ENCODE data around the gene CLIC4.
A peak's percentile ranks its signal among the peaks of the same experiment; 100 is the strongest.
"Not testable (repeated sequence)": the region's sequence is repeated elsewhere in the genome, so short reads cannot be mapped to it uniquely, and the experiment has no call there.

Gene CLIC4

DNA sequence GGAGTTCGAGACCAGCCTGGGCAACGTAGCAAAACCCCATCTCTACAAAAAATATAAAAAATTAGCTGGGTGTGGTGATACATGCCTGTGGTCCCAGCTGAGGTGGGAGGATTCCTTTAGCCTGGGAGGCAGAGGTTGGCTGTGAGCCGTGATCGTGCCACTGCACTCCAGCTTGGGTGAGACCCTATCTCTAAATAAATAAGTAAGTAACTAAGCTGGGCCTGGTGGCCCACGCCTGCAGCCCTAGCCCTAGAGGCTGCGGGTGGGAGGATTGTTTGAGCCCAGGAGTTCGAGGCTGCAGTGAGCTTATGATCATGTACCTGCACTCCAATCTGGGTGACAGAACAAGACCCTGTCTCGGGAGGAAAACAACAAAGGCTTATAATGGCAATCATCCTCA, 4.6 kb downstream of the CLIC4 start:
- H3K79me2 ChIP-seq (ENCODE audit: control insufficient read depth, insufficient read depth, low read length, unreplicated experiment): peaks cover 91% of the 10 kb centered on the region
- no peak overlapping the region for H3K27ac ChIP-seq (ENCODE audit: low read depth, low read length)
- peaks cover 3% of the 10 kb centered on the region; the same call in 1 of the 2 replicates for H3K36me3 ChIP-seq (ENCODE audit: insufficient read depth, low read length)
- H3K4me3 ChIP-seq (ENCODE audit: low read depth, low read length): no peak overlapping the region
- no peak overlapping the region for H2AFZ ChIP-seq (ENCODE audit: low read length, unreplicated experiment)
- H3K4me1 ChIP-seq (ENCODE audit: control insufficient read depth, insufficient read depth, low read length, unreplicated experiment): peaks cover 53% of the 10 kb centered on the region
- H3K27me3 ChIP-seq (ENCODE audit: insufficient read depth, low read length): no peaks in the 10 kb centered on the region

DNA sequence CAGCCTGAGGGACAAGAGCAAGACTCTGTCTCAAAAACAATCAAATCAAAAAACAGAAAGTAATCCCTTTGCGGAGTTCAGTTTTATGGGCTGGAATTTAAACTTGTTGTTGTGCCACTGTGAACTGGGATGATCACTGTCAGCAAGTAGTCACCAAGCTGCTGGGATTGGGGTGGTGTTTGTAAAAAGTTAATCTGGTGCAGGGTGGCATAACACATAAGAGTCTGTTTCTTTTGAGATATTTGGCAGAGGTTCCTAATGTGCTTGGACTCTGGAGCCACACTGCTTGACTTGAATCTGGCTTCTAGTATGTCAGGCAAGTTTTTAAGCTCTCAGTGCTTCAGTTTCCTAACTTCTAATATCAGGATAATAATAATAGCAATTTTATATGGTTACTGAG, 6.6 kb downstream of the CLIC4 start:
- H3K4me3 ChIP-seq (ENCODE audit: low read depth, low read length): no peak overlapping the region
- no peaks in the 10 kb centered on the region for H3K27me3 ChIP-seq (ENCODE audit: insufficient read depth, low read length)
- peaks cover 2% of the 10 kb centered on the region; the same call in 1 of the 2 replicates for H3K36me3 ChIP-seq (ENCODE audit: insufficient read depth, low read length)
- no peak overlapping the region for H2AFZ ChIP-seq (ENCODE audit: low read length, unreplicated experiment)
- peaks cover 87% of the 10 kb centered on the region for H3K79me2 ChIP-seq (ENCODE audit: control insufficient read depth, insufficient read depth, low read length, unreplicated experiment)
- H3K4me1 ChIP-seq (ENCODE audit: control insufficient read depth, insufficient read depth, low read length, unreplicated experiment): peaks cover 53% of the 10 kb centered on the region
- no peak overlapping the region for H3K27ac ChIP-seq (ENCODE audit: low read depth, low read length)

DNA sequence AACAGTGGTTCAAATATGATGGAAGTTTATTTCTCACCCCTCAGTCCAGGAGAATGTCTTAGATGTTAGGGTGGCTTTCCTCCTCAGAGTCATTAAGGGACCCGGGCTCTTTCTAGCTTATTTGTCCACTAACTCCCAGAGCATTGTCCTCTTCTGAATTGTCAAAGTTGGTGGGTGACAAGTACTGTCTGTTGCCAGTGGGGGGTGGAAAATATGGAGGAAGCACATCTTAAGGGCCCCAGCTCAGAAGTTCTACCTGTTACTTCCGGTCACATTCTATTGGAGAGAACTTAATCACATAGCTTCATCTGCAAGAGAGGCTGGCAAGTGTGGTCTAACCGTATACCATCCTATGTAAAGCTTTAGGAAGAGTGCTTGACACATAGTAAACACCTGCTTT, 7.1 kb downstream of the CLIC4 start:
- H3K27me3 ChIP-seq (ENCODE audit: insufficient read depth, low read length): no peaks in the 10 kb centered on the region
- H3K79me2 ChIP-seq (ENCODE audit: control insufficient read depth, insufficient read depth, low read length, unreplicated experiment): peaks cover 88% of the 10 kb centered on the region
- H2AFZ ChIP-seq (ENCODE audit: low read length, unreplicated experiment): no peak overlapping the region
- peaks cover 53% of the 10 kb centered on the region for H3K4me1 ChIP-seq (ENCODE audit: control insufficient read depth, insufficient read depth, low read length, unreplicated experiment)
- no peak overlapping the region for H3K27ac ChIP-seq (ENCODE audit: low read depth, low read length)
- H3K4me3 ChIP-seq (ENCODE audit: low read depth, low read length): no peak overlapping the region
- H3K36me3 ChIP-seq (ENCODE audit: insufficient read depth, low read length): no peaks in the 10 kb centered on the region; the same call in 1 of the 2 replicates

DNA sequence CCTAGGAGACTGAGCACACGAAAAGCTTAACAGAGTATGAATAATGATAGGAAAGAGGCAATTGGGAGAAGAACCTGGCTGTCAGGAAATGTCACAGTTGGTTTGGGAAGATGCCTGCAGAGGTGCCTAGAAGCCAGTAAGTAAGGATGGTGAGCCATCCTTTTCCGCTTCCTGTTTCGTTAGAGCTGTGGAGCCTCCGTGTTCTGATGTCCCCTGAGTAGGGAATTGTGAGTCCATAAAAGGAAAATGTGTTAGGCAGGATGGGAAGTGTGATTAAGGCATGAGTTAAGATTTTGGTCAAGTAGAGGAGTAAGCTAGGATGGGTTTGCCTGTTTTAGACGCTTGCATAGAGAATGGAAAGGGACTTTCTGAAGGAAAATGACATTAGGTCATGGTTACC, 9.0 kb downstream of the CLIC4 start:
- Histone ChIP-seq H2AFZ (ENCODE audit: low read length, unreplicated experiment) (no peak overlapping the region), H3K36me3 (ENCODE audit: insufficient read depth, low read length) (no peaks in the 10 kb centered on the region; the same call in 1 of the 2 replicates), H3K79me2 (ENCODE audit: control insufficient read depth, insufficient read depth, low read length, unreplicated experiment) (peaks cover 88% of the 10 kb centered on the region), H3K4me1 (ENCODE audit: control insufficient read depth, insufficient read depth, low read length, unreplicated experiment) (peaks cover 48% of the 10 kb centered on the region), H3K27me3 (ENCODE audit: insufficient read depth, low read length) (no peaks in the 10 kb centered on the region), H3K27ac (ENCODE audit: low read depth, low read length) (peak overlapping the region; percentile 40), H3K4me3 (ENCODE audit: low read depth, low read length) (peak overlapping the region; percentile 5; the same call in 1 of the 2 replicates)

DNA sequence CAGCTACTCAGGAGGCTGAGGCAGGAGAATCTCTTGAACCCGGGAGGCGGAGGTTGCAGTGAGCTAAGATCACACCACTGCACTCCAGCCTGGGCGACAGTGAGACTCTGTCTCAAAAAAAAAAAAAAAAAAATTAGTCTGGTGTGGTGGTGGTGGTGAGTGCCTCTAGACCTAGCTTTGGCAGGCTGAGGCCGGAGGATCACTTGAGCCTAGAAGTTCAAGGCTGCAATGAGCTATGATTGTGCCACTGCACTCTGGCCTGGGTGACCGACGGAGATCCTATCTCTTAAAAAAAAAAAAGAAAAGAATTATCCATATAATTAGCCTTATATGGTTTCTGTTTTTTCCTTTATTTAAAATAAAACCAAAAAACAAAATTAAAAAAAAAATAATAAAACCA, 10.1 kb downstream of the CLIC4 start:
- peaks cover 42% of the 10 kb centered on the region for H3K4me1 ChIP-seq (ENCODE audit: control insufficient read depth, insufficient read depth, low read length, unreplicated experiment)

DNA sequence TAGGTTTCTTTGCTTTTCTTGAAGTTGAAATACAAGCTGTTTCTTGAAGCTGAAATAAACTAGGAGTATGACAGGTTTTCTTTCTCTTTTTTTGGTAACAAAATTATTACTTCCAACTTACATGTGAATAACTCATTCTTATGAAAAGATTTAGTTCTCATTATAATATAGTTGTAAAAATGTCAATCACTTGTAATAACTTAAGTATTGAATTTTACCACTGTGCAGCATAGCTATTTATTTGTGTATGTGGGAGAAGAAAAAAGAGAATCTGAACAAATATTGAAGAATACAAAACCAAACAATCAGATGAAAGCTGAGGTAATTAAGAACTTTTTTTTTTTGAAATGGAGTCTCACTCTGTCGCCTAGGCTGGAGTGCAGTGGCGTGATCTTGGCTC, 11.1 kb downstream of the CLIC4 start:
- peaks cover 88% of the 10 kb centered on the region for H3K79me2 ChIP-seq (ENCODE audit: control insufficient read depth, insufficient read depth, low read length, unreplicated experiment)

More for the DNA sequence above, 10.1 kb downstream of the CLIC4 start:
- not testable (repeated sequence) for H3K27ac ChIP-seq (ENCODE audit: low read depth, low read length); H3K27me3 ChIP-seq (ENCODE audit: insufficient read depth, low read length); H2AFZ ChIP-seq (ENCODE audit: low read length, unreplicated experiment); H3K4me3 ChIP-seq (ENCODE audit: low read depth, low read length); H3K36me3 ChIP-seq (ENCODE audit: insufficient read depth, low read length)
- H3K79me2 ChIP-seq (ENCODE audit: control insufficient read depth, insufficient read depth, low read length, unreplicated experiment): peaks cover 88% of the 10 kb centered on the region

DNA sequence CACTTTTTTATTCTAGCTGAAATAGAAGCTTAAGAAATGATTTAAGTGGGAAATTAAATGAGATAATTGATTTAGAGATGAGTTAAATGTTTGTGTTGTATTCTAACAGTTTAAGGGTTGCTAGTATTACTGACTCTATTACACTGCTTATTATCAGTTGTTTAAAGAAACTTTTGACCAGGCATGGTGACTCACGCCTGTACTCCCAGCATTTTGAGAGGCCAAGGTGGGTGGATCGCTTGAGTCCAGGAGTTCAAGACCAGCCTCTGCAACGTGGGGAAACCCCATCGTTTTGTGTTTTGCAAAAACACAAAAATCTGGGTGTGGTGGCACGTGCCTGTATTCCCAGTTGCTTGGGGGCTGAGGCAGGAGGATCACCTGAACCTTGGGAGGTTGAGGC, 14.2 kb downstream of the CLIC4 start:
- H3K4me1 ChIP-seq (ENCODE audit: control insufficient read depth, insufficient read depth, low read length, unreplicated experiment): peaks cover 12% of the 10 kb centered on the region
- H3K36me3 ChIP-seq (ENCODE audit: insufficient read depth, low read length): no peaks in the 10 kb centered on the region; the same call in 1 of the 2 replicates
- H3K79me2 ChIP-seq (ENCODE audit: control insufficient read depth, insufficient read depth, low read length, unreplicated experiment): peaks cover 89% of the 10 kb centered on the region

More for the DNA sequence above, 11.1 kb downstream of the CLIC4 start:
- Histone ChIP-seq H3K27ac (ENCODE audit: low read depth, low read length) (no peak overlapping the region), H3K27me3 (ENCODE audit: insufficient read depth, low read length) (no peaks in the 10 kb centered on the region), H3K4me3 (ENCODE audit: low read depth, low read length) (no peak overlapping the region), H3K36me3 (ENCODE audit: insufficient read depth, low read length) (no peaks in the 10 kb centered on the region; the same call in 1 of the 2 replicates), H3K4me1 (ENCODE audit: control insufficient read depth, insufficient read depth, low read length, unreplicated experiment) (peaks cover 38% of the 10 kb centered on the region), H2AFZ (ENCODE audit: low read length, unreplicated experiment) (no peak overlapping the region)

DNA sequence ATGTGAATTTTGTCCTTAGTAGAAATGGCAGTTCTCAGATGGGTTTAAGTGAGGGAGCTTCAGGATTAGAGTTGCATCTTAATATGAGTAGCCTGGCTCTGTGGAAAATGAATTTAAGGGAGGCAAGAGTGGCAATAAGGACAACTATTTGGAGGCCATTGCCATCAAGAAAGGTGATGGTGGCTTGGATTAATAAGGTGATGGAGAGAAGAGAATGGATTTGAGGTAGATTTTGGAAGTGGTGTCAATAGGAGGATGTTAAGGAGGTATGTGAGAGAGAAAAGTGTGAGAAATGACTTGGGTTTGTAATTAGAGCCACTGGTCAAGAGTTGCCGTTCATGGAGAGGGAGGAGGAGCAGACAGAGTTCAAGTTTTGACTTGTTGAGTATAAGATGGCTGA, 16.3 kb downstream of the CLIC4 start:
- peaks cover 21% of the 10 kb centered on the region for H3K4me1 ChIP-seq (ENCODE audit: control insufficient read depth, insufficient read depth, low read length, unreplicated experiment)
- H3K79me2 ChIP-seq (ENCODE audit: control insufficient read depth, insufficient read depth, low read length, unreplicated experiment): peaks cover 94% of the 10 kb centered on the region
- H3K27ac ChIP-seq (ENCODE audit: low read depth, low read length): no peak overlapping the region
- H3K4me3 ChIP-seq (ENCODE audit: low read depth, low read length): no peak overlapping the region
- H3K36me3 ChIP-seq (ENCODE audit: insufficient read depth, low read length): no peaks in the 10 kb centered on the region; the same call in 1 of the 2 replicates
- H3K27me3 ChIP-seq (ENCODE audit: insufficient read depth, low read length): no peaks in the 10 kb centered on the region
- no peak overlapping the region for H2AFZ ChIP-seq (ENCODE audit: low read length, unreplicated experiment)

More for the DNA sequence above, 14.2 kb downstream of the CLIC4 start:
- H3K27ac ChIP-seq (ENCODE audit: low read depth, low read length): no peak overlapping the region
- H2AFZ ChIP-seq (ENCODE audit: low read length, unreplicated experiment): no peak overlapping the region
- no peak overlapping the region for H3K4me3 ChIP-seq (ENCODE audit: low read depth, low read length)
- H3K27me3 ChIP-seq (ENCODE audit: insufficient read depth, low read length): no peaks in the 10 kb centered on the region

DNA sequence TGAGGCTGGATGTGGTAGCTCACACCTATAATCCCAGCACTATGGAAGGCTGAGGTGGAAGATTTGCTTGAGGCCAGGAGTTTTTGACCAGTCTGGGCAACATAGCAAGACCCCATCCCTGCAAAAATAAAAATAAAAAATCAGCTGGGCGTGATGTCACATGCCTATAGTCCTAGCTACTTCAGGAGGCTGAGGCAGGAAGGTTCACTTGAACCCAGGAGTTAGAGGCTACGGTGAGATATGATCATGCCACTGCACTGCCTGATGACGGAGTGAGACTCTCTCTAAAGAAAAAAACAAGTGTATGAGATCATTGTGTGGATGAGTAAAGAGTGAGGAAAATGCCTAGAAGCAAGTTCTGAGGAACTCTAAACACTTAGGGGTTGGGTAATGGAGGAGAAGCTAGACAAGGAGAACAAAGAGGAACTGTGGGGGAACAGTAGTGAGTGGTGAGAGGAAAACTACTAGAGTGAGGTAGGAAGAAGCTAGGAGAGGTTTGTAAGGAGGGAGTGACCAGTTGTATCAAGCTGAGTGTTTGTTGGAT, 17.0 kb downstream of the CLIC4 start:
- peaks cover 92% of the 10 kb centered on the region for H3K79me2 ChIP-seq (ENCODE audit: control insufficient read depth, insufficient read depth, low read length, unreplicated experiment)
- no peaks in the 10 kb centered on the region for H3K27me3 ChIP-seq (ENCODE audit: insufficient read depth, low read length)
- no peak overlapping the region for H3K27ac ChIP-seq (ENCODE audit: low read depth, low read length)
- H2AFZ ChIP-seq (ENCODE audit: low read length, unreplicated experiment): no peak overlapping the region
- no peaks in the 10 kb centered on the region; the same call in 1 of the 2 replicates for H3K36me3 ChIP-seq (ENCODE audit: insufficient read depth, low read length)
- H3K4me1 ChIP-seq (ENCODE audit: control insufficient read depth, insufficient read depth, low read length, unreplicated experiment): peaks cover 21% of the 10 kb centered on the region
- H3K4me3 ChIP-seq (ENCODE audit: low read depth, low read length): no peak overlapping the region

DNA sequence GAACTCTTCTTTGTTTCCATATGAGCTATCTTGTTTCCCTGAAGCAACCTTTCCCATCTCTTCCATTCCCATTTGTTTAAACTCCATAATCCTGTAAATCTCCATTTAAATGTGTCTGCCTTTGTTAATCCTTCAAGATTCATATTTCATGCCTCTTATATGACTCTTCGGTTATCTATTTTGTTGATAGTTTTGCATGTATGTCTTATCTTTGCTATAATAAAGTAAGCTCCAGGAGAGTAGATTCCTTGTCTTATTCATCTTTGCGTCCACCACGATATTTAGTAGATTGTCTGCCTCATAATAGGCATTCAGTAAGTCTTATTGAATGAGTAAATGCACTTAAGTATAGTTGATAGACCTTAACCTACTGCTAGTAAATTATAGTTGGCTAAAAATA, 18.4 kb downstream of the CLIC4 start:
- H2AFZ ChIP-seq (ENCODE audit: low read length, unreplicated experiment): no peak overlapping the region
- H3K36me3 ChIP-seq (ENCODE audit: insufficient read depth, low read length): no peaks in the 10 kb centered on the region; the same call in 1 of the 2 replicates
- peaks cover 21% of the 10 kb centered on the region for H3K4me1 ChIP-seq (ENCODE audit: control insufficient read depth, insufficient read depth, low read length, unreplicated experiment)
- H3K79me2 ChIP-seq (ENCODE audit: control insufficient read depth, insufficient read depth, low read length, unreplicated experiment): peaks cover 92% of the 10 kb centered on the region
- no peak overlapping the region for H3K27ac ChIP-seq (ENCODE audit: low read depth, low read length)
- no peak overlapping the region for H3K4me3 ChIP-seq (ENCODE audit: low read depth, low read length)
- H3K27me3 ChIP-seq (ENCODE audit: insufficient read depth, low read length): no peaks in the 10 kb centered on the region

DNA sequence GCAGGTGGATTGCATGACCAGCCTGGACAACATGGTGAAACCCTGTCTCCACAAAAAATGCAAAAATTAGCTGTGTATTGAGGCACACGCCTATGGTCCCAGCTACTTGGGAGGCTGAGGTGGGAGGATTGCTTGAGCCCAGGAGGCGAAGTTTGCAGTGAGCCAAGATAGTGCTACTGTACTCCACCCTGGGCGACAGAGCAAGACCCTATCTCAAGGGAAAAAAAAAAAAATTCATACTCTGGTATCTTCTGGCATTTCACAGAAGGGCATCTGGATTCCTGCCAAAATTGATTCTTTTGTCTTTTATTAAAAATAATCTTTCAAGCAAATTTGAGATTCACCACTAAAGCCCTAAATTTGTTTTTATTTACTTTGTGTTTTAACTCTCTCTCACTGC, 19.2 kb downstream of the CLIC4 start:
- Histone ChIP-seq H3K36me3 (ENCODE audit: insufficient read depth, low read length) (no peaks in the 10 kb centered on the region), H3K79me2 (ENCODE audit: control insufficient read depth, insufficient read depth, low read length, unreplicated experiment) (peaks cover 87% of the 10 kb centered on the region), H2AFZ (ENCODE audit: low read length, unreplicated experiment) (no peak overlapping the region), H3K27ac (ENCODE audit: low read depth, low read length) (peak overlapping the region; percentile 35), H3K4me3 (ENCODE audit: low read depth, low read length) (no peak overlapping the region), H3K4me1 (ENCODE audit: control insufficient read depth, insufficient read depth, low read length, unreplicated experiment) (peaks cover 18% of the 10 kb centered on the region), H3K27me3 (ENCODE audit: insufficient read depth, low read length) (no peaks in the 10 kb centered on the region)
